Upper lobe of left lung (tissue), 6 donors: ENCODE measurements around the gene DPH2. TPM values are rescaled to one million over a fixed set of nuclear protein-coding genes. Genes with fewer than 3 reads are reported as not detected.

Experiments used
- ATAC-seq, 2 donors: fragments of 200-7000 bp; cut with Tn5 transposase; one replicate each; pipeline ENCODE4 v1.9.1; 2022; ENCODE audit warnings: mild to moderate bottlenecking in 2 of 2, moderate library complexity in 2 of 2; ENCODE audit not compliant: low FRiP score in 2 of 2
- DNase-seq, 2 donors: peaks; one replicate each; pipeline ENCODE4 v3.0.0-alpha.2; 2019 to 2020
- H3K27ac ChIP-seq, 4 donors: fragments of 200-600 bp; sonication (generic); one replicate each; pipeline ENCODE4 v1.5.1; 2016 to 2019
- H3K27me3 ChIP-seq, 4 donors: fragments of 200-600 bp; sonication (generic); one replicate each; pipeline ENCODE4 v1.5.1; 2017 to 2019
- H3K36me3 ChIP-seq, 4 donors: fragments of 200-600 bp; sonication (generic); one replicate each; pipeline ENCODE4 v1.5.1; 2016 to 2019
- H3K4me1 ChIP-seq, 4 donors: fragments of 200-600 bp; sonication (generic); one replicate each; pipeline ENCODE4 v1.5.1; 2018 to 2019
- H3K4me3 ChIP-seq, 4 donors: fragments of 200-600 bp; sonication (generic); one replicate each; pipeline ENCODE4 v1.5.1; 2017 to 2019; ENCODE audit warnings: mild to moderate bottlenecking in 2 of 4, moderate library complexity in 1 of 4
- H3K9me3 ChIP-seq, 4 donors: fragments of 200-600 bp; sonication (generic); one replicate each; pipeline ENCODE4 v1.5.1; 2018 to 2019
- EP300 ChIP-seq, 4 donors: sonication (generic); formaldehyde crosslinking; IDR thresholded peaks; one replicate each; pipeline ENCODE4 v1.5.1; 2017; ENCODE audit warnings: antibody characterized with exemption in 4 of 4, control low read depth in 2 of 4
- POLR2A ChIP-seq, 4 donors: fragments of 450-650 bp; IDR thresholded peaks; one replicate each; pipeline ENCODE4 v1.5.1; 2016 to 2017; ENCODE audit warnings: antibody characterized with exemption in 4 of 4, mild to moderate bottlenecking in 2 of 4
- POLR2AphosphoS5 ChIP-seq, 2 donors: sonication (generic); formaldehyde crosslinking; IDR thresholded peaks; one replicate each; pipeline ENCODE4 v1.5.1; 2017; ENCODE audit warnings: antibody characterized with exemption in 2 of 2
- WGBS, 2 donors: methylation state at CpG; one replicate each; pipeline ENCODE4 v1.1.5; 2017 to 2018; 5-methylcytosine and 5-hydroxymethylcytosine counted together
- total RNA-seq, 6 donors: library from RNA; depleted of rRNA in 4 of 6; stranded (reverse); fragments of >200 nt in 4 of 6; gene quantifications; one replicate each; pipeline versions ENCODE4 v1.1.0 to v1.2.1, GENCODE V29; 2016 to 2021
- TF ChIP-seq, protein P1 (sequence below), 6 experiments: fragments of 450-650 bp in 4 of 6; fragments of 200-600 bp in 2 of 6; sonication (generic) in 2 of 6; IDR thresholded peaks; one replicate each; pipeline ENCODE4 v1.5.1; 2016 to 2019; ENCODE audit warnings: antibody characterized with exemption in 6 of 6
- donor health status: DM: no; HTN: no; CAD: no; lungs with moderate emphysema.
- donor health status: DM: no; HTN: yes; CAD: no; lungs with severe emphysema.

Gene DPH2
- total RNA-seq, 6 donors from 2014 or later: 12.9 to 30.4 (median 16.6) TPM

DNA sequence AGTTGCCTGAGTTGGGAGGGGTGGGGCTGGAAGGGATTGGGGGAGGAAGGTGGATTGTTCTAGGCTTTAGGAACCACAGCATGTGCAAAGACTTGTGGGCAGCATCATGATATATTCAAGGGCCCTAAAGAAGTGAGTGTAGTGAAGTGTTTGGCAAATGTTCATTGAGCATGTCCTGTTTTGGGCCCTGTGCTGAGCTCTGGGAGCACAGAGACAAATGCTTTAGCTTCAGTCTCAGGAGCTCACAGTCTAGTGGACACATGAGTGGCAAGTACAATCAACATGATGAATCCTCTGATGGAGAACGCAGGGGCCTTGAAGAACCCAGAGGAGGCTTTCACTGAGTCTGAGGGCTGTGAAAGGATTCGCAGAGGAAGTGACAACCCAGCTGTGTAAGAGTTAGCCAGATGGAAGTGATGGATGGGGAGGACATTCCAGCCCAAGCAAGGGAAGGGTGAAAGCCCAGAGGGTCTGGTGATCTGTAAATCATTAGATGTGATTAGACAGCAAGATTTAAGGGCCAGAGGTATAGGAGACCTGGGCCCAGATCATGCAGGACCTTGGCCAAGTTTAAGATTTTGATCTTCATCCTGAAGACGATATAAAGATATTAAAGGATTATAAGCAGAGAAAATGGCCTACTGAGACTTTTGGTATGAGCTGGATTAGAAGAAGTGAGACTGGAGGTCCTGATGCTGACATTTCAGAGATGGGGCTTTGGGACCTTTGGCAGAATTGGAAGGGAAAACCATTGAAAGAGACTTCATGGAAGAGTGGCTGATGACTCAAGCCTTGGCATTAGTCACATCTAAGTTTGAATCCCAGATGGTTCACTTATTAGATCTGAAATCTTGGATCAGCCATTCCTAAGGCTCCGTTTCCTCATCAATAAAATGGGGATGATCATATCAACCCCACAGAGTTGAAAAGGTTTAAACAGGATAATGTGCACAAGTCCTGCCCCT, 18.5 kb upstream of the DPH2 start:
- TF ChIP-seq POLR2A (IDR thresholded peaks at IDR 0.05) (no peak), POLR2AphosphoS5 (IDR thresholded peaks at IDR 0.05) (no peak), EP300 (IDR thresholded peaks at IDR 0.05) (no peak)
- TF ChIP-seq, protein P1, sequence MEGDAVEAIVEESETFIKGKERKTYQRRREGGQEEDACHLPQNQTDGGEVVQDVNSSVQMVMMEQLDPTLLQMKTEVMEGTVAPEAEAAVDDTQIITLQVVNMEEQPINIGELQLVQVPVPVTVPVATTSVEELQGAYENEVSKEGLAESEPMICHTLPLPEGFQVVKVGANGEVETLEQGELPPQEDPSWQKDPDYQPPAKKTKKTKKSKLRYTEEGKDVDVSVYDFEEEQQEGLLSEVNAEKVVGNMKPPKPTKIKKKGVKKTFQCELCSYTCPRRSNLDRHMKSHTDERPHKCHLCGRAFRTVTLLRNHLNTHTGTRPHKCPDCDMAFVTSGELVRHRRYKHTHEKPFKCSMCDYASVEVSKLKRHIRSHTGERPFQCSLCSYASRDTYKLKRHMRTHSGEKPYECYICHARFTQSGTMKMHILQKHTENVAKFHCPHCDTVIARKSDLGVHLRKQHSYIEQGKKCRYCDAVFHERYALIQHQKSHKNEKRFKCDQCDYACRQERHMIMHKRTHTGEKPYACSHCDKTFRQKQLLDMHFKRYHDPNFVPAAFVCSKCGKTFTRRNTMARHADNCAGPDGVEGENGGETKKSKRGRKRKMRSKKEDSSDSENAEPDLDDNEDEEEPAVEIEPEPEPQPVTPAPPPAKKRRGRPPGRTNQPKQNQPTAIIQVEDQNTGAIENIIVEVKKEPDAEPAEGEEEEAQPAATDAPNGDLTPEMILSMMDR (IDR thresholded peaks at IDR 0.05): no peak
- no peak overlapping the region for H3K27ac ChIP-seq
- no peaks in the 10 kb centered on the region for H3K27me3 ChIP-seq
- no peaks in the 10 kb centered on the region for H3K9me3 ChIP-seq
- ATAC-seq (no peak), DNase-seq (no peak)
- WGBS, 2 donors: 89 to 90% methylated on average over 4 of the region's 4 CpGs
- H3K36me3 ChIP-seq: peaks cover 0 to 14% (median 5%) of the 10 kb centered on the region in 4 donors
- H3K4me1 ChIP-seq: peaks cover 15 to 39% (median 17%) of the 10 kb centered on the region in 4 donors
- H3K4me3 ChIP-seq: no peak overlapping the region

DNA sequence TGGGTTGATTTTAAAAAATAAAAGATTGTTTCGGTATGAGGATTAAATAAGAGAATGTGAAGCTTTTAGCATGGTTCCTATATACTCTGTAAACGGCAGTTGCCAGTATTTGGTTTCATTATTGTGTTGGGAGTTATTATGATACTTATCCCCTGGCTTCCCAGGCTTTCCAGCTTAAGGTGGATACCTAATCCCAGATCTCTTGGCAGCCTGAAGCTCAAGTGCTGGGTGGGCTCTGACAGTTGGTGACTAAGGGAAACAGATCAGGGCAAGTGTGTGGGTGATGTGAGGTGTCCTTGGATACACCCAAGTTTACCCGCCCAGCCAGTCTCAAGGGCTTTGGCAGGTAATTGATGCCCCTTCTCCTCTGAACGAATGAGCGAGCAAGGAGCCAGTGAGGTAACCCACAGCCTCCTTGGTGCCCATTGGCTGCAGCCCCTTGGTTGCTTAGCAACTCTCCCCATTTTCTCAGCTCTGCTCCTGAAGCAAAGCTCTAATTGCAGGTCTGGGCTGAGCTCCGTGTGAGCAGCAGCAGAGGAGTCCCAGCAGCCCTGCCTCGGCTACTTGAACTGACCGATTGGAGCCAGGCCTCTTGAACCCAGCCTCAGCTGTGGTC, 17.0 kb upstream of the DPH2 start:
- Histone ChIP-seq H3K4me1 (peaks cover 8 to 30% (median 10%) of the 10 kb centered on the region in 4 donors), H3K36me3 (peaks cover 0 to 30% (median 19%) of the 10 kb centered on the region in 4 donors), H3K27me3 (no peaks in the 10 kb centered on the region), H3K4me3 (no peak overlapping the region), H3K27ac (no peak overlapping the region), H3K9me3 (no peaks in the 10 kb centered on the region)
- TF ChIP-seq EP300 (IDR thresholded peaks at IDR 0.05) (no peak), POLR2AphosphoS5 (IDR thresholded peaks at IDR 0.05) (no peak), POLR2A (IDR thresholded peaks at IDR 0.05) (no peak)
- TF ChIP-seq, protein P1 (IDR thresholded peaks at IDR 0.05): no peak
- no peak for DNase-seq
- WGBS, 2 donors: 83 to 88% methylated on average over 6 to 8 of the region's 8 CpGs
- no peak for ATAC-seq

DNA sequence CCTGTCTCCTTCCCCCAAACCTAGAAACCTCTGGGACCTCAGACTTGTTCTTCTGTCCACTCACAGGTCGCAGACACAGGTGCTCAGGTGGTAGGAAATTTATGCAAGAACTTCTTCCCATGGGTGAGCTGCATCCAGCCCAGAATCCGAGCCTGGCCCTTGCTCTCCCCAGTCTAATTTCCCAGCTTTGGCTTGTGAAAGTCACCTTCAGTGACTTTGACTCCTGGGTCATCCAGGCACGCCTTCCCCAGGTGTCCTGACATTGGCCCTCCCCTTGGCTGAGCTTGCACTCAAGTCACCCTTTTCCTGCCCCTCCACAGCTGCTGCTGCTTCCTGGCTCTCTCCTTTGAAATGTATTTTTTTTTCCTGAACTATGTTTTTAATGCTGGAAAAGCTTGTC, 16.4 kb upstream of the DPH2 start:
- ATAC-seq: no peak
- 84 to 87% methylated on average over 3 of the region's 3 CpGs for WGBS, 2 donors
- no peak for TF ChIP-seq POLR2AphosphoS5 (IDR thresholded peaks at IDR 0.05)
- TF ChIP-seq EP300 (IDR thresholded peaks at IDR 0.05): no peak
- TF ChIP-seq POLR2A (IDR thresholded peaks at IDR 0.05): no peak

DNA sequence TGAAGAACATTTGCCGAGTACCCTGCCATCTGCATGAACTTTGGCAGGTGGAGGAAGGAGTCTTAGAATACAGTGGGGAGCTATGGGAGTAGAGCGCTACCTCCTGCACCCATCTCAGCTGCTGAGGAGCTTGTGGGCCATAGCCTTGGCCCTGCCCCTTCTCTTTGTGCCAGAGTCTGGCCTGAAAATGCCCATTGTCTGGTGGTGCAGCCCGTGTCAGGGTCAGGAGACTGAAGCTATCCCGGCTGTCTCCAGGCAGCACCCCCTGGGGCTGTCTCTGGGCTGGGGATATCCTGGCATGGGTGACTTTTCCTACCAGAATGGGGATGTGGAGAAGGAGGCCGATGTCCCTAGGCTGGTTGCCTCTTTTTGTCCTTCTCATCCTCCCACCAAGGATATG, 15.8 kb upstream of the DPH2 start:
- no peak for ATAC-seq
- no peaks in the 10 kb centered on the region for H3K9me3 ChIP-seq
- H3K36me3 ChIP-seq: peaks cover 0 to 42% (median 29%) of the 10 kb centered on the region in 4 donors
- no peaks in the 10 kb centered on the region for H3K27me3 ChIP-seq
- no peak for TF ChIP-seq EP300 (IDR thresholded peaks at IDR 0.05)
- TF ChIP-seq, protein P1 (IDR thresholded peaks at IDR 0.05): no peak
- TF ChIP-seq POLR2A (IDR thresholded peaks at IDR 0.05): no peak
- no peak for TF ChIP-seq POLR2AphosphoS5 (IDR thresholded peaks at IDR 0.05)
- 94 to 99% methylated on average over 4 to 5 of the region's 5 CpGs for WGBS, 2 donors
- peaks cover 0 to 18% (median 0%) of the 10 kb centered on the region in 4 donors for H3K4me1 ChIP-seq
- H3K27ac ChIP-seq: no peak overlapping the region
- no peak for DNase-seq
- H3K4me3 ChIP-seq: no peak overlapping the region

More for the DNA sequence above, 16.4 kb upstream of the DPH2 start:
- Histone ChIP-seq H3K9me3 (no peaks in the 10 kb centered on the region), H3K4me1 (peaks cover 2 to 25% (median 5%) of the 10 kb centered on the region in 4 donors), H3K4me3 (no peak overlapping the region), H3K27me3 (no peaks in the 10 kb centered on the region), H3K36me3 (peaks cover 0 to 35% (median 23%) of the 10 kb centered on the region in 4 donors), H3K27ac (no peak overlapping the region)
- no peak for DNase-seq

DNA sequence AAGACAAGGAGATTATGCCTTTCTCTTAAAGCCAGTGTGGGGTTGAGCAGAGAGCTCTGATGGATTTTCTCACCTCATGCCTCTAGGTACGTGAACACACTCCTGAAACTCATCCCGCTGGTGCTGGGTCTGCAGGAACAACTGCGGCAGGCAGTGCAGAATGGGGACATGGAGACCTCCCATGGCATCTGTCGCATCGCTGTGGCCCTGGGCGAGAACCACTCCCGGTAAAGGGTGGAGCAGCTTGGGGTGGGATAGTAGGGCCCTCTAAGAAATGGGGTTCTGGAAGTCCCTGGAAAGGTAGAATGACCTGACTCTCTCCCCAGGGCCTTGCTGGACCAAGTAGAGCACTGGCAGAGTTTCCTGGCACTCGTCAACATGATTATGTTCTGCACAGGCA, 13.6 kb upstream of the DPH2 start:
- no peaks in the 10 kb centered on the region for H3K27me3 ChIP-seq
- DNase-seq (no peak), ATAC-seq (no peak)
- no peak overlapping the region for H3K4me3 ChIP-seq
- TF ChIP-seq POLR2AphosphoS5 (IDR thresholded peaks at IDR 0.05): no peak
- no peak for TF ChIP-seq POLR2A (IDR thresholded peaks at IDR 0.05)
- H3K27ac ChIP-seq: no peak overlapping the region
- H3K9me3 ChIP-seq: no peaks in the 10 kb centered on the region
- peaks cover 0 to 52% (median 42%) of the 10 kb centered on the region in 4 donors for H3K36me3 ChIP-seq
- H3K4me1 ChIP-seq: peaks cover 0 to under 1% (median 0%) of the 10 kb centered on the region in 4 donors
- 99 to 100% methylated on average over 7 to 8 of the region's 8 CpGs for WGBS, 2 donors
